ENCODE data around the gene APC2.

GRCh38 chr19:1478934-1479707, 29.2 kb downstream of the APC2 start, which contains the start of gene C19orf25:
- TF ChIP-seq CTCF (IDR thresholded peaks at IDR 0.05) (no peak), EZH2 (IDR thresholded peaks at IDR 0.05; ENCODE audit: borderline replicate concordance, insufficient read depth, low read depth, low read length, poor library complexity, severe bottlenecking) (no peak)
